Fibroblast of the conjunctiva (primary cell): Measurements from ENCODE around the gene QSER1.
A peak's percentile ranks its signal among the peaks of the same experiment; 100 is the strongest.
"Not testable (repeated sequence)": the region's sequence is repeated elsewhere in the genome, so short reads cannot be mapped to it uniquely, and the experiment has no call there.

ENCODE experiments used
- DNase-seq: peaks from one replicate; pipeline ENCODE4 v3.0.0-alpha.2; 2010; ENCODE audit warnings: low read depth

QSER1 gene

GRCh38 chr11:33001751-33002542 lies 109.3 kb downstream of the QSER1 start:
- DNase-seq, result no peak

- DNase-seq, result no peak
Measured at GRCh38 chr11:33005175-33005574, 112.6 kb downstream of the QSER1 start.

GRCh38 chr11:33006010-33006409 lies 113.4 kb downstream of the QSER1 start:
- no peak for DNase-seq

- DNase-seq, result no peak
Measured at GRCh38 chr11:33013755-33014154, 121.1 kb downstream of the QSER1 start.

GRCh38 chr11:33015621-33016551 lies 123.3 kb downstream of the QSER1 start, which contains the start of gene DEPDC7:
TSS of gene DEPDC7 (plus strand) at chr11:33015878. CDS start at chr11:33015956, 78 bp downstream.
- peak; percentile 79 for DNase-seq

GRCh38 chr11:33016654-33017053 lies 124.0 kb downstream of the QSER1 start:
- DNase-seq, result no peak

- DNase-seq, result no peak
Measured at GRCh38 chr11:33017478-33017877, 124.9 kb downstream of the QSER1 start.

GRCh38 chr11:33017965-33018364 lies 125.4 kb downstream of the QSER1 start:
- DNase-seq, result no peak

GRCh38 chr11:33018840-33019239 lies 126.2 kb downstream of the QSER1 start:
- no peak for DNase-seq

- no peak for DNase-seq
Measured at GRCh38 chr11:33021501-33021900, 128.9 kb downstream of the QSER1 start.

GRCh38 chr11:33021937-33022336 lies 129.3 kb downstream of the QSER1 start:
- DNase-seq, result no peak

- no peak for DNase-seq
Measured at GRCh38 chr11:33025339-33025722, 132.7 kb downstream of the QSER1 start.

GRCh38 chr11:33027233-33027632 lies 134.6 kb downstream of the QSER1 start:
- no peak for DNase-seq

GRCh38 chr11:33027846-33028536 lies 135.4 kb downstream of the QSER1 start:
- DNase-seq, result no peak

- no peak for DNase-seq
Measured at GRCh38 chr11:33028537-33028914, 135.9 kb downstream of the QSER1 start.

- DNase-seq, result not testable (repeated sequence)
Measured at GRCh38 chr11:33029218-33029617, 136.6 kb downstream of the QSER1 start.
